CD4-positive, alpha-beta T cell (primary cell): ENCODE results near the gene NREP. TPM values are rescaled to one million over a fixed set of nuclear protein-coding genes. Genes with fewer than 3 reads are reported as not detected.

Experiments used
- ATAC-seq: fragments of 200-7000 bp; cut with Tn5 transposase; one replicate; pipeline ENCODE4 v1.10.0; 2022; ENCODE audit warnings: mild to moderate bottlenecking; ENCODE audit not compliant: poor library complexity
- CTCF ChIA-PET: fragments of 350-600 bp; sonication (Branson Sonifier 250); formaldehyde crosslinking; loops from one replicate; lab custom pipeline; 2021; ENCODE audit warnings: antibody characterized with exemption, inconsistent platforms; lab: Charles Lee
- POLR2A ChIA-PET: fragments of 350-600 bp; sonication (Branson Sonifier 250); formaldehyde crosslinking; loops from one replicate; lab custom pipeline; 2021; ENCODE audit warnings: antibody characterized with exemption, inconsistent platforms; lab: Charles Lee
- DNase-seq, 14 experiments: peaks; one replicate each; pipeline ENCODE4 v3.0.0-alpha.2; 2013 to 2020; ENCODE audit warnings: mixed read lengths in 2 of 14
- H3K27ac ChIP-seq, 2 donors: one replicate each; pipeline versions ENCODE4 v1.5.1 to v1.7.0; 2013; ENCODE audit warnings: low read length in 2 of 2, low read depth in 1 of 2, mild to moderate bottlenecking in 1 of 2
- H3K27me3 ChIP-seq, 2 experiments: 1 replicate in 1 of 2; 2 replicates in 1 of 2; pipeline versions ENCODE4 v1.6.1 to v1.7.0; 2013; ENCODE audit warnings: low read length in 2 of 2, control low read depth in 1 of 2, mild to moderate bottlenecking in 1 of 2, moderate library complexity in 1 of 2; ENCODE audit not compliant: insufficient read depth in 2 of 2, control insufficient read depth in 1 of 2
- H3K36me3 ChIP-seq: one replicate; pipeline ENCODE4 v1.6.1; 2013; ENCODE audit warnings: low read length, control low read depth; ENCODE audit not compliant: insufficient read depth
- H3K4me1 ChIP-seq: one replicate; pipeline ENCODE4 v1.6.1; 2013; ENCODE audit warnings: low read length, control low read depth; ENCODE audit not compliant: insufficient read depth
- H3K4me3 ChIP-seq: one replicate; pipeline ENCODE4 v1.5.1; 2013; ENCODE audit warnings: mild to moderate bottlenecking, low read length, moderate library complexity
- H3K9me3 ChIP-seq, 2 experiments: 1 replicate in 1 of 2; 2 replicates in 1 of 2; pipeline versions ENCODE4 v1.6.1 to v1.7.0; 2013; ENCODE audit warnings: low read length in 2 of 2, mild to moderate bottlenecking in 2 of 2, control low read depth in 1 of 2, moderate library complexity in 1 of 2; ENCODE audit not compliant: control insufficient read depth in 1 of 2, insufficient read depth in 1 of 2
- H3K27ac Mint-ChIP-seq: one replicate; pipeline ENCODE4 v1.8.0; 2020; ENCODE audit warnings: mixed read lengths
- H3K27me3 Mint-ChIP-seq: one replicate; pipeline ENCODE4 v1.8.0; 2021; ENCODE audit warnings: mixed read lengths
- H3K36me3 Mint-ChIP-seq: one replicate; pipeline ENCODE4 v1.8.0; 2021; ENCODE audit warnings: low read depth, mixed read lengths
- H3K4me1 Mint-ChIP-seq: one replicate; pipeline ENCODE4 v1.8.0; 2021; ENCODE audit warnings: low read depth, mixed read lengths
- H3K4me3 Mint-ChIP-seq: one replicate; pipeline ENCODE4 v1.8.0; 2020; ENCODE audit warnings: mild to moderate bottlenecking, mixed read lengths
- H3K9me3 Mint-ChIP-seq: one replicate; pipeline ENCODE4 v1.8.0; 2020; ENCODE audit warnings: mixed read lengths
- CTCF ChIP-seq: fragments of 200-600 bp; IDR thresholded peaks from one replicate; pipeline ENCODE4 v1.8.0; 2022; ENCODE audit warnings: antibody characterized with exemption, mild to moderate bottlenecking
- intact Hi-C, 2 experiments: fragments of 100-400 bp; cut with DNase I in 1 of 2; cut with micrococcal nuclease in 1 of 2; formaldehyde crosslinking; loops; one replicate each; pipeline versions ENCODE4 v1.15.1 to v1.9.0; 2023 to 2025; cut with DNase I, micrococcal nuclease
- total RNA-seq, 174 experiments: library from RNA in 2 of 174; stranded (reverse) in 2 of 174; gene quantifications; one replicate each; pipeline ENCODE4 v1.2.3 and lab custom pipeline; 2021 to 2026

NREP gene
- total RNA-seq, 2 experiments from 2014 or later: 2.3 to 2.9 TPM

GRCh38 chr5:111728941-111729340, 28.1 kb downstream of the NREP start:
- ChIA-PET POLR2A (no interaction called here), CTCF (no interaction called here)
- no peaks in the 10 kb centered on the region for H3K36me3 ChIP-seq
- intact Hi-C loops: no loop called here
- no peak overlapping the region for H3K27ac ChIP-seq
- Mint-ChIP-seq H3K9me3 (no peaks in the 10 kb centered on the region), H3K36me3 (no peaks in the 10 kb centered on the region), H3K4me3 (no peak overlapping the region), H3K27me3 (no peaks in the 10 kb centered on the region), H3K4me1 (peaks cover under 1% of the 10 kb centered on the region), H3K27ac (no peak overlapping the region)
- no peaks in the 10 kb centered on the region for H3K4me1 ChIP-seq
- H3K27me3 ChIP-seq: no peaks in the 10 kb centered on the region
- no peak for TF ChIP-seq CTCF
- no peak overlapping the region for H3K4me3 ChIP-seq
- H3K9me3 ChIP-seq: no peaks in the 10 kb centered on the region
- no peak for DNase-seq
- no peak for ATAC-seq

- ATAC-seq: no peak
- no peaks in the 10 kb centered on the region for H3K9me3 ChIP-seq
- no peak for DNase-seq
- Mint-ChIP-seq H3K36me3 (no peaks in the 10 kb centered on the region), H3K27me3 (no peaks in the 10 kb centered on the region), H3K4me1 (no peaks in the 10 kb centered on the region), H3K4me3 (no peak overlapping the region), H3K27ac (no peak overlapping the region), H3K9me3 (no peaks in the 10 kb centered on the region)
- H3K27me3 ChIP-seq: no peaks in the 10 kb centered on the region
- CTCF ChIA-PET: no interaction called here
- H3K4me3 ChIP-seq: no peak overlapping the region
- TF ChIP-seq CTCF: no peak
- H3K36me3 ChIP-seq: no peaks in the 10 kb centered on the region
- intact Hi-C loops: no loop called here
- H3K4me1 ChIP-seq: no peaks in the 10 kb centered on the region
- POLR2A ChIA-PET: no interaction called here
- H3K27ac ChIP-seq: no peak overlapping the region
Observed at GRCh38 chr5:111726986-111727385, 30.0 kb downstream of the NREP start.

GRCh38 chr5:111722140-111722539, 34.9 kb downstream of the NREP start:
- no peak for TF ChIP-seq CTCF
- intact Hi-C loops: loop anchor here in 1 of 2 experiments (5.0 kb wide), 1 partner anchor 330 kb away; no protein-coding TSS in a partner anchor

More at GRCh38 chr5:111722140-111722539, 34.9 kb downstream of the NREP start:
- Mint-ChIP-seq H3K4me3 (no peak overlapping the region), H3K27me3 (peaks cover 8% of the 10 kb centered on the region), H3K4me1 (no peaks in the 10 kb centered on the region), H3K9me3 (peaks cover 2% of the 10 kb centered on the region), H3K27ac (no peak overlapping the region), H3K36me3 (no peaks in the 10 kb centered on the region)
- peaks cover 0 to 1% of the 10 kb centered on the region in 2 experiments for H3K9me3 ChIP-seq
- no peak overlapping the region for H3K4me3 ChIP-seq
- DNase-seq (no peak), ATAC-seq (no peak)
- no peaks in the 10 kb centered on the region for H3K36me3 ChIP-seq
- ChIA-PET POLR2A (no interaction called here), CTCF (no interaction called here)
- H3K27ac ChIP-seq: no peak overlapping the region
- H3K27me3 ChIP-seq: no peaks in the 10 kb centered on the region
- H3K4me1 ChIP-seq: no peaks in the 10 kb centered on the region
